C4-2B (cell line): Measurements from ENCODE around the gene SMURF1.

Experiments
- H3K27ac ChIP-seq: fragments of 450-650 bp; 2 replicates; pipeline ENCODE4 v1.5.1; 2017
- CTCF ChIP-seq: fragments of 450-650 bp; conservative IDR thresholded peaks from 2 replicates; pipeline ENCODE4 v1.5.1; 2017; ENCODE audit warnings: mild to moderate bottlenecking
- ZFX ChIP-seq: fragments of 450-650 bp; IDR thresholded peaks from 2 replicates; pipeline ENCODE4 v1.6.1; 2017

Gene SMURF1

GRCh38 chr7:99006739-99007424, 137.0 kb downstream of the SMURF1 start:
- TF ChIP-seq ZFX, result no peak
- TF ChIP-seq CTCF, result no peak
- no peak overlapping the region for H3K27ac ChIP-seq

- no peak overlapping the region for H3K27ac ChIP-seq
- TF ChIP-seq CTCF (no peak), ZFX (no peak)
These were observed 138.1 kb downstream of the SMURF1 start for GRCh38 chr7:99005776-99006175.

- TF ChIP-seq CTCF (no peak), ZFX (no peak)
- H3K27ac ChIP-seq, result no peak overlapping the region
These were observed 139.0 kb downstream of the SMURF1 start for GRCh38 chr7:99004781-99005500.

GRCh38 chr7:99004216-99004615, 139.7 kb downstream of the SMURF1 start:
- no peak for TF ChIP-seq CTCF
- TF ChIP-seq ZFX, result no peak
- H3K27ac ChIP-seq, result no peak overlapping the region

GRCh38 chr7:99003419-99003818, 140.5 kb downstream of the SMURF1 start:
- no peak for TF ChIP-seq ZFX
- no peak for TF ChIP-seq CTCF
- no peak overlapping the region for H3K27ac ChIP-seq

GRCh38 chr7:99002827-99003212, 141.1 kb downstream of the SMURF1 start:
- H3K27ac ChIP-seq, result no peak overlapping the region
- TF ChIP-seq ZFX (no peak), CTCF (no peak)

DNA sequence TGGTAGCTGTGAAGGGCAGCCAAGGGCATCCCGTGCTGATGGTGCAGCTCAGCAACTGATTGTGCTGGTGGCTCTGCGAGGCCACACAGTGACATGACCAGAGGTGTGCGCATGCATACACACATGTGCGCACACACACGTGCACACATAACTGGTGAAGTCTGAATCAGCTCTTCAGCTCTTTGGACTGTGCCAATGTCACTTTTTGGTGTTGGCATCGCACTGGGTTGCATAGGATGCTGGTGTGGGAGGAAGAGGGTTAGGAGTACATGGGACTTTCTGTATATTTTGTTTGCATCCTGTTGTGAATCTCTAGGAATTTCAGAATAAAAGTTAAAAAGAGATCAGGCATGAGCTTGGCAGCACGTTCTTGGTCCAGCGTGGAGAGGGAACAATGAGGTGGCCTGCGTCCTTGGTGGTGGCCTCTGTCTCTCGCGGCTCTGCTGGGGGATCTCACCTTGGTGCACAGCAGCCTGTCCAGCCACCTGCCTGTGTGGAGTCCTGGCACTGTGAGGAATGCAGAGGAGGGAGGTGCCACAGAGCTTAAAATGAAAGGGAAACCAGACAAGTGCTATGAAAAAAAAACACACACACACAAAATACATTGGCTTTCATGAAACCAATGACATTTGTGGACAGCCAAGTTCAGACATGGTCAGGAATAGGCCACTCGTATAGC, 141.6 kb downstream of the SMURF1 start:
- no peak for TF ChIP-seq ZFX
- TF ChIP-seq CTCF, result no peak
- no peak overlapping the region for H3K27ac ChIP-seq
